NCI-H2107 treated with DMSO at 0.1 percent for 48 hours (cell line): ENCODE data around the gene DNM1.
"Not testable (repeated sequence)": the region's sequence is repeated elsewhere in the genome, so short reads cannot be mapped to it uniquely, and the experiment has no call there.

Source experiments
- DNase-seq: peaks from one replicate; lab custom pipeline; 2025; ENCODE audit not compliant: unreplicated experiment; lab: John Stamatoyannopoulos, UW

The DNM1 gene

GRCh38 chr9:128222880-128223670 is 19.9 kb downstream of the DNM1 start:
- DNase-seq, result no peak

- no peak for DNase-seq
Observed at GRCh38 chr9:128224877-128225276, 21.7 kb downstream of the DNM1 start.

GRCh38 chr9:128225770-128226411 is 22.7 kb downstream of the DNM1 start:
- DNase-seq, result peak; percentile 1

- no peak for DNase-seq
Observed at GRCh38 chr9:128226412-128226801, 23.2 kb downstream of the DNM1 start.

DNA sequence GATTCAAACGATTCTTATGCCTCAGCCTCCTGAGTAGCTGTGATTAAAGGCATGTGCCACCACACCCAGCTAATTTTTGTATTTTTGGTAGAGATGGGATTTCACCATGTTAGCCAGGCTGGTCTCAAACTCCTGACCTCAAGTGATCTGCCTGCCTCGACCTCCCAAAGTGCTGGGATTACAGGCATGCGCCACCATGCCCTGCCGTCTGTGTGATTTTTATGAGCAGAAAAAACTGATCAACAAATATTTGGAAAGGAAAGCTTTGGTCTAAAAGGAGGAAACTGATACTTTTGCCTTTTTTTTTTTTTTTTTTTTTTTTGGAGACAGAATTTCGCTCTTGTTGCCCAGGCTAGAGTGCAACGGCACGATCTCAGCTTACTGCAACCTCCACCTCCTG is 27.7 kb downstream of the DNM1 start:
- not testable (repeated sequence) for DNase-seq

GRCh38 chr9:128231638-128232527 is 28.7 kb downstream of the DNM1 start:
- no peak for DNase-seq

DNA sequence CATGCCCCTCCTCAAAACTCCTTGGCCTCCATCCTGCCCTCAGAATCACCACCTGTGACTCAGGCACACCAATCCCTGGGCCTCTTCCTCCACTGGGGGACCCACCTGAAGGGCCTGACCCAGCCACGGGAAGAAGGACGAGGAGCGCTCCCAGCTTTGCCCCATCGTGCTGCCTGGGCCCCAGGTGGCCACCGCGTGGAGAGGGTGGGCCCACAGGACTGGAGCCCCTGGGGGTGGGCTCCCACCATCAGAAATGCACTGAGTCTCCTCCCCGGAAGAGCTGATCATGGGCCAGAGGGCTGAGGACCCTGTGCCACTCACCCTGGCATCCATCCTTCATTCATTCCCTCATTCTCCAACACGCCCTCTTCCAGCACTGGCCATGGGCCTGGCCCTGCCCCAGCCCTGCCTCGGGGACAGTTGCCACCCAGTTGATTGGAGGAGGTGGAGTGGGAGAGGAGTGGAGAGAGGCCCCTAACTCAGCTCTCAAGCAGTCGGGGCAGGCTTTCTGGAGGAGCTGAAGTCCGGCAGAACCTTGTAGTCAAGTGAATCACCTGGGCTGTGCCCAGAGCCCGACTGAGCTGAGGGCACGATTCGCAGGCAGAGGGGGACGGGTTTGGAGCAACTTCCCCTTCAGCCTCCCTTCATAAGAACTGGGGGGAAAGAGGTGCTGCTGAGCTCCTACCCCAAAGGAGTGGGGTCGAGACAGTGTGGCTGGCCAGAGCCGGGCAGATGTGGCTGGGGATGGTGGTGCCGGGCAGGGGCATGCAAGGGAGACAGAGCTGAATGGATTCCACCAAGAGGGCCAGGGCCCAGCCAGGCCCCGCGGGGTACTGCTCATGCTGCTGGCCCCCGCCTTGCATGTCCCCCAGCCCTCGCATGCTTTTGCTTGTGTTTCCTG is 29.6 kb downstream of the DNM1 start:
- DNase-seq, result no peak

GRCh38 chr9:128233817-128234406 is 30.7 kb downstream of the DNM1 start:
- DNase-seq, result no peak

DNA sequence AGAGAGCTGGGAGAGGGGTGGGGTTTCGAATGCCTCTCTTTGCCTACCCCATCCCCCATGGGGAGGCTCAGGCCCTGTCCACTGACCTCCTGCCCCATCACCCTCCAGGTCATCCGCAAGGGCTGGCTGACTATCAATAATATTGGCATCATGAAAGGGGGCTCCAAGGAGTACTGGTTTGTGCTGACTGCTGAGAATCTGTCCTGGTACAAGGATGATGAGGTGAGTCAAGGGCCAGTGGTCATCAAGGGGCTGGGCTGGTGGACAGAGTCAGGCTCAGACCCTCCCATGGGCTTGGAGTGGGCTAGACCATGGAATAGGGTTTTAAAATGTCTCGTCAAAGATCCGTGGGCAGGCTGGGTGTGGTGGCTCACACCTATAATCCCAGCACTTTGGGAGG is 38.9 kb downstream of the DNM1 start:
- no peak for DNase-seq

DNA sequence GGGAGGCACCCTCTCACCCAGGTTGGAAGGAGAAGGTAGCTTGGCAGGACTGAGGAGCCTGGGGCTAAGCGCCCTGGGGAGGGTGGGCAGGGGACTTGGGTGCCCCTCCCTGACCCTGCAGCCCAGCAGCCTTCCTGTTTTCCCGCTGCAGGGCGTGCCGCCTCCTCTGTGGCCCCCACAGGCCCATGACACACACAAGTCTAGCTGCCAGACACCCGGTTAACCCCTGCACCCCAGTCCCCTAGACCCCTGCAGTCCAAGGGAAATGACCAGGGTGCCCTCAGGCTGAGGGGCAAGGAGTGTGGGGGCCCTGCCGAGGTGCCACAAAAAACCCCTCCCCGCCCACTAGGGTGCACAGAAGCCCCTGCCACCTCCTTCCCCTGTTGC is 39.6 kb downstream of the DNM1 start:
- no peak for DNase-seq

DNA sequence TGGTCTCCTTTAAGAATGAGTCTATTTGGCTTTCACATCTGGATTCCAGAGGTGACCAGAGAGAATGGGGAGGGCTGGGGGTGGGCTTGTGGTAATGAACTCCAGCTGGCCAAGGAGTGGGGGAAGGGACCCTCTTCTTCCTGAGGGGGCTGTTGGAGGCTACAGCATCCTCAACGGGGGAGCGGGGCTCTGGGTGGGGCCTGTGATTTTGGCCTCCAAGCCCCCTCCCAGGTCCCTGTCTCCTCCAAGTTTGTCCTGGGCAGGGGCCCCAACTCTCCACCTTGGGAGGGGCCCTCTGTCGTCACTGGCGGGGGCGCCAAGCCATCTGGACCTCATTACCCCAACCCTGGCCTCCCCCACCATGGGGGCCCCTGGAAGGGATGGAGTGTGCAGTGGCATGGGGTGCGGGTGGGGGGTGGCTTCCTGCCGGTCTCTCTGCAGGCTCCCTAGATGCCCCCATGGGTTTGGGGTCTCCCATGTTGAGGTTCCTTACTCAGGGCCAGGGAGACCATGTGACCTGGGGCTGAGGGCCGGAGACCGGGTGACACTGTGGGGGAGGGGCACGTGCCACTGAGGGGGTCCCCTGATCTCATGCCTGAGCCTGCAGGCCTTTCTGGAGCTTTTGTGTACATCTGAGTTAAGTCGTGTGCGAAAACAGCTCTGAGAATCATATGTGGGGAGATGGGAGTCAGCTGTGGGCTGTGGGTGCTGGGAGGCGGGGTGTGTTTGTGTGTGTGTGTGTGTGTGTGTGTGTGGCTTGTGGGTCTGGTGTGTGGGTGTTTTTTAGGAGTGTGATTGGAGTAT is 40.2 kb downstream of the DNM1 start:
- no peak for DNase-seq

DNA sequence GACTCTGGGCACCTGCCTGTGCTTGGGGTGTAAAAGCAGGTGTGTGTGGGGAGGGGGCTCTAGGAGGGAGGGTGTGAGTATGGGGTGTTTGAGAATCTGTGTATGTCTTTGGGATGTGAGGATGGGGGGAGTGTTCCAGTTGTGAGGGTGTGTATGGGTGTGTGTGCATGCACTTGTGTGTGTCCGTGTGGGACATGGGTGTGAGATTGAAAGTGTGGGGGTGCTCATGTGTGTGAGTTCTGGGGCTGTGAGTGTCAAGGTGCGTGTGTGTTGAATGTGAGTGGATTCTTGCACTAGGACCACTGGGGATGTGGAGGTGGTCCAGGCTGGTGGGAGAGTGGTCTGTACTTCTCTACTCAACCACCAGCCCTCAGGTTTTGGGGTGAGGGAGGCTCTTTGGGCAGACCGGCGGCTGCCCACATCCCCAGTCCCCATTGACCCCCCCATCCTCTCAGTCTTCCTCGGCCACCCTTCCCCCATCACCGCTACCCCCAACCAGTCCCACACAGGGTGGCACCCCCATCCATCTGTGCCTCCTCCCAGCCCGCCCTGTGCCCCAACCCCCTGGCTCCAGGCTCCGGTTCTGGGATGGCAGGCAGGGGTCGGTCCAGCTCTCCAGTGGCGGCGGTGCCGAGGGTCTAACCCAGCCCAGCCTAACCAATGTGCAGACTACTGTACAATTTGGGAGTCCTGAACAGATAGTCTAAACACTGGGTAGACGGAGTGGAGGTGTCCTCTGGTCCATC is 41.1 kb downstream of the DNM1 start:
- DNase-seq, result no peak

DNA sequence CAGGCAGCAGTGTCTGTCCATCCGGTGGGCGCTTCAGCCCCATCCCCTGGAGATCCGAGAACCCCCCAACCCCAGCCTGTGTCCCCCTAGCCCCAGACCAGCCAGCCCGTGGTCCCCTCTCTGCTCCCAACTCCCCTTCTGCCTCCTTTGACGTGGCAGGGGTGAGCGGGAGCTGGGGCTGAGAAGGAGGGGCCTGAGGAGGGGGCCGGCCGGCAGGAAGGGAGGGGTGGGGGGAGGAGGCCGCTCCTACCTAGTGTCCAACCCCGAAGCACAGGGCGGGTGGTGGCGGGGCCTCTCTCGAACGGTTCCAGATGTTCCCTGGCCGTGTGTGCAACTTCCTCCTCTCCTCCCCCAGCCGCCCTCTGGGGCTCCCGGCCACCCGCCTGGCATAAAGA is 41.7 kb downstream of the DNM1 start:
- DNase-seq, result no peak

- no peak for DNase-seq
Observed at GRCh38 chr9:128245421-128246151, 42.4 kb downstream of the DNM1 start.

- DNase-seq, result no peak
Observed at GRCh38 chr9:128246471-128246870, 43.3 kb downstream of the DNM1 start.

DNA sequence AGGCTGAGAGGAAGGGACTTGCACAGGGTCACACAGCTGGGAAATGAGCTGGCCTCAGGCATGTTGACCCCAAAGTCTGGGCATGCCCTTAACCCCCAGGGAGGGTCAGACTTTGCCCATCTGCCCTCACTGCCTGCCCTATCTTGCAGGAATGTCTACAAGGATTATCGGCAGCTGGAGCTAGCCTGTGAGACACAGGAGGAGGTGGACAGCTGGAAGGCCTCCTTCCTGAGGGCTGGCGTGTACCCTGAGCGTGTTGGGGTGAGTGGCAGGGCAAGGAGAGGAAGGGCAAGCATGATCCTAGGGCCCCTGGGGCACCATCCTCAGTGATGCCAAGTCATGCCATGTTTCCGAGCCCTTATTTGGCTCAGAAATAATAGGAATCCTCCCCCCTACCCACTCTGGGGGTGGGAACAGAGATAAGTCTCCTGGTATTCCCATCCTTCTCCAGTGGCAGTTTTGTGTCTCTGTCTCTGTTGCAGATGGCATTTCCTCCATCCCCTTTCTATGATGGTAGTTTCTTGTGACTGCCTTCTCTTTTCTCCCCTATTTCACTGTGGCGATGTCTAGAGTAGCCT is 44.1 kb downstream of the DNM1 start:
- no peak for DNase-seq

- DNase-seq, result no peak
Observed at GRCh38 chr9:128249558-128249907, 46.4 kb downstream of the DNM1 start.
